AG09309 (cell line): ENCODE results near the gene MYO1E.

Experiments
- DNase-seq: peaks from one replicate; pipeline ENCODE4 v3.0.0-alpha.2; 2010; ENCODE audit warnings: low read depth
- H3K4me3 ChIP-seq: 2 replicates; pipeline ENCODE4 v1.5.1; 2011; ENCODE audit warnings: mild to moderate bottlenecking, low read depth, low read length, moderate library complexity; ENCODE audit not compliant: control insufficient read depth
- TF ChIP-seq, protein P1 (sequence below): IDR thresholded peaks from 2 replicates; pipeline ENCODE4 v1.5.1; 2011; ENCODE audit warnings: mild to moderate bottlenecking, low read depth, low read length, inconsistent platforms; ENCODE audit not compliant: insufficient read depth, control insufficient read depth; ENCODE audit errors: missing control alignments

The MYO1E gene

DNA sequence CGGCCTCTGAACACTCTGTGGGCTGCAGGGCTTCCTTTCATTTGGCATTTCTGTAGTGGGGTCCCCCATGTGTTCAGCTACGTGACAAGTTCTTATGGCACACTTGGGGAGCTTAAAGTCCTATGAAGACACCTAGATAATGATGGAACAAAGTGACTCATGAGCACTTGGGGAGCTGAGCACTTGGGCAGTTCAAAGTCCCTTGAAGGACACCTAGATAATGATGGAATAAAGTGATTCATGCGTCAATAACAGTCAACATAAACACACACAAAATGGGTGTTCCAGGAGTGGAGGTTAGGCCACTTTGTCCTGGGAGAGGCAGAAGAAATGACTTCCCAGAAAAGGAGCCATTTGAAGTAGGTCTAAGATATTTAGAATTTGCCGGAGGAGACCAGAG, 99.4 kb downstream of the MYO1E start:
- DNase-seq, result no peak
- H3K4me3 ChIP-seq, result no peak overlapping the region
- TF ChIP-seq, protein P1, sequence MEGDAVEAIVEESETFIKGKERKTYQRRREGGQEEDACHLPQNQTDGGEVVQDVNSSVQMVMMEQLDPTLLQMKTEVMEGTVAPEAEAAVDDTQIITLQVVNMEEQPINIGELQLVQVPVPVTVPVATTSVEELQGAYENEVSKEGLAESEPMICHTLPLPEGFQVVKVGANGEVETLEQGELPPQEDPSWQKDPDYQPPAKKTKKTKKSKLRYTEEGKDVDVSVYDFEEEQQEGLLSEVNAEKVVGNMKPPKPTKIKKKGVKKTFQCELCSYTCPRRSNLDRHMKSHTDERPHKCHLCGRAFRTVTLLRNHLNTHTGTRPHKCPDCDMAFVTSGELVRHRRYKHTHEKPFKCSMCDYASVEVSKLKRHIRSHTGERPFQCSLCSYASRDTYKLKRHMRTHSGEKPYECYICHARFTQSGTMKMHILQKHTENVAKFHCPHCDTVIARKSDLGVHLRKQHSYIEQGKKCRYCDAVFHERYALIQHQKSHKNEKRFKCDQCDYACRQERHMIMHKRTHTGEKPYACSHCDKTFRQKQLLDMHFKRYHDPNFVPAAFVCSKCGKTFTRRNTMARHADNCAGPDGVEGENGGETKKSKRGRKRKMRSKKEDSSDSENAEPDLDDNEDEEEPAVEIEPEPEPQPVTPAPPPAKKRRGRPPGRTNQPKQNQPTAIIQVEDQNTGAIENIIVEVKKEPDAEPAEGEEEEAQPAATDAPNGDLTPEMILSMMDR, result no peak

DNA sequence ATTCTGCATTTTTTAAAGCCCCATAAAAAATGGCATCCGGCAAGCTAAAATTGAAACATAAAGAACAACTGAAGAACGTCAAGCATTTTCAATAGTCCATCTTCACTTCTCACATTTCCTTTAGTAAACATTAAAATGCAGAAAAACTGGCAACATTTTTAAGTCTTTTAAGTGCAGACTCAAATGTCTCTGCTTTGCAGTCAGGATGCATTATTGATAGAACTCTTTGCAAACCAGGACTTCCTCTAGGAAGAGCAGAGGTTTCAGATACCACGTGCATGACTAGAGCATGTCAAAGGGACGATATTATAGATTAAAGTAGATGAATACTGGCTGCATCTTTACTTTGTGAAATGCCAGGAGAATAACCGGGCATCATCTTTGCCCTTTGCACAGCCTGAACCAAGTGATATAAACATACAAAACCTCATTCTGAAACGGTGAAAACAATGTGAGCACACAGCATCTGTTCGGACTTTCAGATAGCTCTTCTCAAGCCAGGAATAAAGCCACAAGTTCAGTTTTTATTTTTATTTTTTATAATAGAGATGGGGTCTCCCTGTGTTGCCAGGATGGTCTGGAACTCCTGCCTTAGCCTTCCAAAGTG, 101.0 kb downstream of the MYO1E start:
- H3K4me3 ChIP-seq, result no peak overlapping the region
- TF ChIP-seq, protein P1, result no peak
- no peak for DNase-seq

DNA sequence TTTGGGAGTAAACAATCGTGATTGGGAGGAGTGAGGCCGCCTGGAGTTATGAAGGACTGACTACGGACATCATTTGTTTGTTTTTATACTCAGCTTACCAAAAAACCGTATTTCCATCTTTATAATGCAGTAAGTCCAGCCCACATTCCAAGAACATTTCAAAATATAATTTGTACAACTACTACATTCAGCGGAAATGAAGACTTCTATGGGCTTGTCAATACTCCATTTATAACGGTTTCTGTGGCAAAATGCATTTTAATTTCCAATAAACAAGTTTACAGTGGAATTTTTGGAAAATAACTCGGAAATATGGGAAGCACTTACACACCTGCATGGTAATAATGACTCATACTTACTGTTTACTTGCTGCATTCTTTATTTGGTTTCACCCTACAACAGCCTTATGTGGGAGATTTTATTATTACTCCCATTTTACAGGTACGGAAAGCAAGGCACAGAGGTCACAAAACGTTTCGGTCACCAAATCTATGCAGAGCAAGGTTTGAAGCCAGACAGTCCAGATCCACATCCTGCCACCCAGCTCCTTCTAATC, 103.7 kb downstream of the MYO1E start:
- DNase-seq, result no peak
- TF ChIP-seq, protein P1, result no peak
- H3K4me3 ChIP-seq, result no peak overlapping the region

DNA sequence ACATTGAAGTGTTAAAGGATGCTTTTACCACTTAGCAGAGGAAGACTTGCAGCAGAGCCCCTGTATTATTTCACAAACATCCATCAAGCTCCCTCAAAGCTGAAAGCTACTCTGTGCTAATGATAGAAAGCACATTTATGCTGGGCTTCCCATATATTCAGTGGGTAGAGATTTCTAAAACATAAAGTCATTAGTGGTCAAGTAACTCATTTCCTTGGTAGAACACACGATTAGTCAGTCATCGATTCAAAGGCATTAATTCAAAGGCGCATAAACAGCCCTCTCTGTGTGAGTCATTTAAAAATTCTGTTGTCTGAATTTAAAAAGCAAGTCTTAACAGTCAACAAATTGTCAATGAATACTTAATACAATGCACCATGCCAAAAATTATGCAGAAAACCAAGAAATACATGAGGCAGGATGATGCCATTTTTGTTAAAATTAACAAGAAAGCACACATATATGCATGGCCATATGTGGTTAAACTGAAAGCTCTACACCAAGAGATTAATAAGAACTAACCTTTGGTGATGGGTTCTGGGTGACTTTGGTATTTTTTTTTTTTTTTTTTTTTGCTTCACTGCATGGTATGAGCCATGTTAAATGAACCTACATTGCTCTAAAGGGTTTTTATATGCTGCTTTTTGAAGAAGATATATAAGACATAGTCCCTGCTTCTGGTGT, 104.4 kb downstream of the MYO1E start:
- DNase-seq, result no peak

DNA sequence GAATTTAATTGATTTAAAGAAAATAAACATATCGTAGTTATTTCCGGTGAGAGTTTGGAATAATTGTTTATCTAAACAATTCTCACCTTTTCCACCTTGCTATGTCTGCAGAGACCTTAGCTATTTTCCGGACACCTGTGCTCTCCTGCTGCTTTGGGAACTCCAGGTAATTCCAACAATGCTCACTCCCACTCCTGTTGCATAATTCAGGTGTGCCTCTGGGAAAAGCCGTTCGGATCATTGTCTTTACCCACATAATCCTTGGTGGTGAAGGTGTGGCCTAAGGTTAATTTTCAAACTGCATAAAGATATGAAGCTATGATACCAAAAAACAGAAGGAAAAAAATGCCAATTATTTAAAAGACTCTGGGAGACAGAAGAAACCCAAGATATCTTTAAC, 106.6 kb downstream of the MYO1E start:
- DNase-seq, result no peak
- TF ChIP-seq, protein P1, result no peak
- no peak overlapping the region for H3K4me3 ChIP-seq

More for the DNA sequence above, 104.4 kb downstream of the MYO1E start:
- TF ChIP-seq, protein P1, result no peak
- H3K4me3 ChIP-seq, result no peak overlapping the region

DNA sequence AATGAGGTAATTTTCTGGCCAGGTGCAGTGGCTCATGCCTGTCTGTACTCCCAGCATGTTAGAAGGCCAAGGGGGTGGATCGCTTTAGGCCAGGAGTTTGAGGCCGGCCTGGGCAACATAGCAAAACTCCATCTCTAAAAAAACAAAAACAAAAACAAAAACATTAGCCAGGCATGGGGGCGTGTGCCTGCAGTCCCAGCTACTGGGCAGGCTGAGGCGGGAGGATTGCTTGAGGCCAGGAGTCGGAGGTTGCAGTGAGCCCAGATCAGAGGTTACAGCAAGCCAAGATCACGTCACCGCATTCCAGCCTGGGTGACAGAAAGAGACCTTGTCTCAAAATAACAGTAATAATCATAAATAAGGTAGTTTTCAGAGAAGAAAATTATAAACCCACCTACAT, 110.4 kb downstream of the MYO1E start:
- H3K4me3 ChIP-seq, result no peak overlapping the region
- TF ChIP-seq, protein P1, result no peak
- DNase-seq, result no peak

DNA sequence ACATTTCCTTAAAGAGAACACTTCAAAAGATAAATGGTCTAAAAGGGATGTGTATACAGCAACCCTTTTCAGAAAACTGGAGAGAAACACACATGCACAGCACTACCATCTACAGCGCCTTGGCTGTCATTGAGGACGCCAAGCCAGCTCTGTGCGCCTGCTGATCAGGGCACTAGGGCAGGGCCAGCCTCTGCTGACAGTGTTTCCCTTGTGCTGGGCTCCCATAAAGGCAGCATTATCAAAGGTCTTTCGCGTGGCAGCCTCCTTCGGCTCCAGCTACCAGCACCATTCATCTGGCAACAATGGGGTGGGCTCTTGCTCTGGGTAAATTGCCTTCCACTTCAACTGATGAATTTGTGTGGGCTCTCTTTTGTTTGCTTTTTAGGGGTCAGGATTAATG, 112.6 kb downstream of the MYO1E start:
- no peak overlapping the region for H3K4me3 ChIP-seq
- TF ChIP-seq, protein P1, result no peak
- DNase-seq, result no peak
